ENCODE measurements around the gene OR2F2.

DNA sequence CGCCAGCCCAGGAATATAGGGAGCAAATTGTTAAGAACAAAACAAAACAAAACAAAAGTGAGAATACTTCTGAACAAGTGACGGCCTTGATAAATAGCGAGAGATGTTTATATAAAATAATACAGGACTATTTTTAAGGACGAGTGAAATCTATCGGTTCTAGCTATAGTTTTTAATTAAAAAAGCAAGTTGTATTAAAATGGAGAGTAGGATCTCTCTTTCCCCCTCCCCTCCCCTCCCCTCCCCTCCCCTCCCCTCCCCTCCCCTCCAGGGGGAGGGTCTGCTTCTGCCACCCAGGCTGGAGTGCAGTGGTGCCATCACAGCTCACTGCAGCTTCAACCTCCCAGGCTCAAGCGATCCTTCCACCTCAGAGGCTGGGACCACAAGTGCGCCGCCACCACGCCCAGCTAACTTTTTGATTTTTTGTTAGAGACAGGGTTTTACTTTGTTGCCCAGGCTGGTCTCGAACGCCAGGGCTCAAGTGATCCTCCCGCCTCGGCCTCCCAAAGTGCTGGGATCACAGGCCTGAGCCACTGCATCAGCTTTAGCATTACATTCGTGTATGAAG lies 32.6 kb upstream of the OR2F2 start:
- TF ChIP-seq, protein P1, sequence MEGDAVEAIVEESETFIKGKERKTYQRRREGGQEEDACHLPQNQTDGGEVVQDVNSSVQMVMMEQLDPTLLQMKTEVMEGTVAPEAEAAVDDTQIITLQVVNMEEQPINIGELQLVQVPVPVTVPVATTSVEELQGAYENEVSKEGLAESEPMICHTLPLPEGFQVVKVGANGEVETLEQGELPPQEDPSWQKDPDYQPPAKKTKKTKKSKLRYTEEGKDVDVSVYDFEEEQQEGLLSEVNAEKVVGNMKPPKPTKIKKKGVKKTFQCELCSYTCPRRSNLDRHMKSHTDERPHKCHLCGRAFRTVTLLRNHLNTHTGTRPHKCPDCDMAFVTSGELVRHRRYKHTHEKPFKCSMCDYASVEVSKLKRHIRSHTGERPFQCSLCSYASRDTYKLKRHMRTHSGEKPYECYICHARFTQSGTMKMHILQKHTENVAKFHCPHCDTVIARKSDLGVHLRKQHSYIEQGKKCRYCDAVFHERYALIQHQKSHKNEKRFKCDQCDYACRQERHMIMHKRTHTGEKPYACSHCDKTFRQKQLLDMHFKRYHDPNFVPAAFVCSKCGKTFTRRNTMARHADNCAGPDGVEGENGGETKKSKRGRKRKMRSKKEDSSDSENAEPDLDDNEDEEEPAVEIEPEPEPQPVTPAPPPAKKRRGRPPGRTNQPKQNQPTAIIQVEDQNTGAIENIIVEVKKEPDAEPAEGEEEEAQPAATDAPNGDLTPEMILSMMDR (IDR thresholded peaks at IDR 0.05) = no peak
- TF ChIP-seq EP300 (IDR thresholded peaks at IDR 0.05) (no peak), POLR2A (IDR thresholded peaks at IDR 0.05) (no peak)

All from tibial nerve (tissue), 4 donors.